Measurements from ENCODE around the gene CERT1.

GRCh38 chr5:75336615-75337336 is 174.7 kb downstream of the CERT1 start, which contains the start of gene HMGCR:
- TF ChIP-seq, protein P1, sequence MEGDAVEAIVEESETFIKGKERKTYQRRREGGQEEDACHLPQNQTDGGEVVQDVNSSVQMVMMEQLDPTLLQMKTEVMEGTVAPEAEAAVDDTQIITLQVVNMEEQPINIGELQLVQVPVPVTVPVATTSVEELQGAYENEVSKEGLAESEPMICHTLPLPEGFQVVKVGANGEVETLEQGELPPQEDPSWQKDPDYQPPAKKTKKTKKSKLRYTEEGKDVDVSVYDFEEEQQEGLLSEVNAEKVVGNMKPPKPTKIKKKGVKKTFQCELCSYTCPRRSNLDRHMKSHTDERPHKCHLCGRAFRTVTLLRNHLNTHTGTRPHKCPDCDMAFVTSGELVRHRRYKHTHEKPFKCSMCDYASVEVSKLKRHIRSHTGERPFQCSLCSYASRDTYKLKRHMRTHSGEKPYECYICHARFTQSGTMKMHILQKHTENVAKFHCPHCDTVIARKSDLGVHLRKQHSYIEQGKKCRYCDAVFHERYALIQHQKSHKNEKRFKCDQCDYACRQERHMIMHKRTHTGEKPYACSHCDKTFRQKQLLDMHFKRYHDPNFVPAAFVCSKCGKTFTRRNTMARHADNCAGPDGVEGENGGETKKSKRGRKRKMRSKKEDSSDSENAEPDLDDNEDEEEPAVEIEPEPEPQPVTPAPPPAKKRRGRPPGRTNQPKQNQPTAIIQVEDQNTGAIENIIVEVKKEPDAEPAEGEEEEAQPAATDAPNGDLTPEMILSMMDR (IDR thresholded peaks at IDR 0.05): peak in 1 of 4 experiments; percentile 6
- peak; percentile 73 to 78 for TF ChIP-seq POLR2A (IDR thresholded peaks at IDR 0.05)
- TF ChIP-seq EP300 (IDR thresholded peaks at IDR 0.05): no peak
- TF ChIP-seq POLR2AphosphoS5 (IDR thresholded peaks at IDR 0.05): peak; percentile 88 to 95 (median 92)
